MM.1S (cell line): ENCODE results near the gene TFR2.

Experiments
- DNase-seq: peaks from one replicate; pipeline ENCODE4 v3.0.0-alpha.2; 2015
- H2AFZ ChIP-seq: fragments of 300-600 bp; sonication (generic); 2 replicates; pipeline ENCODE4 v1.6.0; 2016; ENCODE audit warnings: antibody characterized with exemption, low read length
- H3F3A ChIP-seq: fragments of 300-600 bp; sonication (generic); 2 replicates; pipeline ENCODE4 v1.6.1; 2016; ENCODE audit warnings: mild to moderate bottlenecking, antibody characterized with exemption, low read length, moderate library complexity, mixed read lengths; ENCODE audit not compliant: insufficient read depth
- H3K27ac ChIP-seq: fragments of 300-600 bp; sonication (generic); 2 replicates; pipeline ENCODE4 v1.5.1; 2016; ENCODE audit warnings: mild to moderate bottlenecking, low read length
- H3K27me3 ChIP-seq: fragments of 300-600 bp; sonication (generic); replicated peaks from 2 replicates; pipeline ENCODE4 v1.6.0; 2016; ENCODE audit warnings: low read length; ENCODE audit not compliant: insufficient read depth
- H3K36me3 ChIP-seq: fragments of 300-600 bp; sonication (generic); replicated peaks from 2 replicates; pipeline ENCODE4 v1.6.1; 2016; ENCODE audit warnings: mild to moderate bottlenecking, low read length, mixed read lengths; ENCODE audit not compliant: insufficient read depth
- H3K4me1 ChIP-seq: fragments of 300-600 bp; sonication (generic); 2 replicates; pipeline ENCODE4 v1.6.1; 2016; ENCODE audit warnings: low read length, mixed read lengths
- H3K4me2 ChIP-seq: fragments of 300-600 bp; sonication (generic); 2 replicates; pipeline ENCODE4 v1.6.0; 2016; ENCODE audit warnings: low read depth, low read length
- H3K4me3 ChIP-seq: fragments of 300-600 bp; sonication (generic); 2 replicates; pipeline ENCODE4 v1.5.1; 2016; ENCODE audit warnings: low read length, mixed read lengths
- H3K79me2 ChIP-seq: fragments of 300-600 bp; sonication (generic); 2 replicates; pipeline ENCODE4 v1.6.1; 2016; ENCODE audit warnings: mixed run types, low read length, mixed read lengths
- H3K9ac ChIP-seq: fragments of 300-600 bp; sonication (generic); 2 replicates; pipeline ENCODE4 v1.6.1; 2016; ENCODE audit warnings: low read length, mixed read lengths
- H3K9me2 ChIP-seq: fragments of 300-600 bp; sonication (generic); replicated peaks from 2 replicates; pipeline ENCODE4 v1.6.1; 2016; ENCODE audit warnings: mild to moderate bottlenecking, low read length, mixed read lengths; ENCODE audit not compliant: insufficient read depth
- H3K9me3 ChIP-seq: fragments of 300-600 bp; sonication (generic); replicated peaks from 2 replicates; pipeline ENCODE4 v1.6.1; 2016; ENCODE audit warnings: mild to moderate bottlenecking, low read length, mixed read lengths; ENCODE audit not compliant: insufficient read depth
- H4K20me1 ChIP-seq: fragments of 300-600 bp; sonication (generic); 2 replicates; pipeline ENCODE4 v1.6.1; 2016; ENCODE audit warnings: mild to moderate bottlenecking, low read length, moderate library complexity, mixed read lengths; ENCODE audit not compliant: insufficient read depth
- EZH2 ChIP-seq: fragments of 300-600 bp; sonication (generic); optimal IDR thresholded peaks from 2 replicates; pipeline ENCODE3; 2017; ENCODE audit warnings: low read depth, mild to moderate bottlenecking, antibody characterized with exemption, low read length, mixed read lengths
- EZH2phosphoT487 ChIP-seq: fragments of 300-600 bp; sonication (generic); IDR thresholded peaks from 2 replicates; pipeline ENCODE4 v1.6.1; 2018; ENCODE audit warnings: antibody characterized with exemption, low read length
- TF ChIP-seq, protein P1 (sequence below): fragments of 300-600 bp; sonication (generic); IDR thresholded peaks from 2 replicates; pipeline ENCODE4 v1.5.1; 2016; ENCODE audit warnings: antibody characterized with exemption, low read length, mixed read lengths

Gene TFR2

DNA sequence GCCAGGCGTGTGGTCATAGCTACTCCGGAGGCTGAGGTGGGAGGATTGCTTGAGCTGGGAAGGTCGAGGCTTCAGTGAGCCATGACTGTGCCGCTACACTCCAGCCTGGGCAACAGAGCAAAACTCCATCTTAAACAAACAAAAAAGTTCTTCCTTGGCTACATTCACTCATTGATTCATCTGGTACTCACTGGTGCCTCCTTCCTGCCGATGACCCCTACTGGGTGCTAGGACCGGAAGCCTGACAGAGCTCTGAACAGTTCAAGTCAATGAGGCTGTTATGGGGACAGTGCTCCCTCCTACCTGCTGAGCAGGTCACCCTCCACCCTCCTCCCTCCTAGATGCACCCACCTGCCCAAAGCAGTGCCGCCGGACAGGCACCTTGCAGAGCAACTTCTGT is 34.2 kb downstream of the TFR2 start:
- no peaks in the 10 kb centered on the region for H3K9me3 ChIP-seq
- peaks cover 83% of the 10 kb centered on the region for H3K27me3 ChIP-seq
- no peak for TF ChIP-seq EZH2
- no peak for TF ChIP-seq EZH2phosphoT487
- H2AFZ ChIP-seq: no peak overlapping the region
- no peak for DNase-seq
- no peak overlapping the region for H3K27ac ChIP-seq
- no peak overlapping the region for H3K9ac ChIP-seq
- no peaks in the 10 kb centered on the region for H3K9me2 ChIP-seq
- no peaks in the 10 kb centered on the region for H3K36me3 ChIP-seq
- H3K4me3 ChIP-seq: no peak overlapping the region
- no peaks in the 10 kb centered on the region for H3K79me2 ChIP-seq
- no peaks in the 10 kb centered on the region for H4K20me1 ChIP-seq
- H3K4me1 ChIP-seq: no peaks in the 10 kb centered on the region; the same call in 1 of the 2 replicates
- peaks cover 4% of the 10 kb centered on the region; the same call in 1 of the 2 replicates for H3F3A ChIP-seq
- no peak overlapping the region for H3K4me2 ChIP-seq

DNA sequence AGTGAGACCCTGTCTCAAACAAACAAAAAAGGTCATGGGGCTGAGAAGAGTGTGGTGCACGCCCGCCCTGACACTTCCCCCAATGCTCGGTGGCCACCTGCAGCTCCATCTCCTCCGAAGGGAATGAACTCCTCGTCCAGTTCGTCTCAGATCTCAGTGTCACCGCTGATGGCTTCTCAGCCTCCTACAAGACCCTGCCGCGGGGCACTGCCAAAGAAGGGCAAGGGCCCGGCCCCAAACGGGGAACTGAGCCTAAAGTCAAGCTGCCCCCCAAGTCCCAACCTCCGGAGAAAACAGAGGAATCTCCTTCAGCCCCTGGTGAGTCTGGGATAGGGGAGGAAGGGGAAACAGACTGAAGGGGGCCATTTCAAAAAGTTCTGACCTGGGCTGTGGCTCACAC is 35.0 kb downstream of the TFR2 start:
- no peak overlapping the region for H3K9ac ChIP-seq
- no peak overlapping the region for H2AFZ ChIP-seq
- H3K27me3 ChIP-seq: peaks cover 91% of the 10 kb centered on the region
- no peaks in the 10 kb centered on the region for H3K9me2 ChIP-seq
- H3K4me1 ChIP-seq: no peaks in the 10 kb centered on the region; the same call in 1 of the 2 replicates
- H3F3A ChIP-seq: peaks cover 4% of the 10 kb centered on the region; the same call in 1 of the 2 replicates
- H3K79me2 ChIP-seq: no peaks in the 10 kb centered on the region
- no peaks in the 10 kb centered on the region for H3K9me3 ChIP-seq
- TF ChIP-seq EZH2phosphoT487 (no peak), EZH2 (no peak)
- TF ChIP-seq, protein P1, sequence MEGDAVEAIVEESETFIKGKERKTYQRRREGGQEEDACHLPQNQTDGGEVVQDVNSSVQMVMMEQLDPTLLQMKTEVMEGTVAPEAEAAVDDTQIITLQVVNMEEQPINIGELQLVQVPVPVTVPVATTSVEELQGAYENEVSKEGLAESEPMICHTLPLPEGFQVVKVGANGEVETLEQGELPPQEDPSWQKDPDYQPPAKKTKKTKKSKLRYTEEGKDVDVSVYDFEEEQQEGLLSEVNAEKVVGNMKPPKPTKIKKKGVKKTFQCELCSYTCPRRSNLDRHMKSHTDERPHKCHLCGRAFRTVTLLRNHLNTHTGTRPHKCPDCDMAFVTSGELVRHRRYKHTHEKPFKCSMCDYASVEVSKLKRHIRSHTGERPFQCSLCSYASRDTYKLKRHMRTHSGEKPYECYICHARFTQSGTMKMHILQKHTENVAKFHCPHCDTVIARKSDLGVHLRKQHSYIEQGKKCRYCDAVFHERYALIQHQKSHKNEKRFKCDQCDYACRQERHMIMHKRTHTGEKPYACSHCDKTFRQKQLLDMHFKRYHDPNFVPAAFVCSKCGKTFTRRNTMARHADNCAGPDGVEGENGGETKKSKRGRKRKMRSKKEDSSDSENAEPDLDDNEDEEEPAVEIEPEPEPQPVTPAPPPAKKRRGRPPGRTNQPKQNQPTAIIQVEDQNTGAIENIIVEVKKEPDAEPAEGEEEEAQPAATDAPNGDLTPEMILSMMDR: no peak
- H4K20me1 ChIP-seq: no peaks in the 10 kb centered on the region
- H3K27ac ChIP-seq: no peak overlapping the region
- no peak overlapping the region for H3K4me3 ChIP-seq
- no peak for DNase-seq
- H3K36me3 ChIP-seq: no peaks in the 10 kb centered on the region
- no peak overlapping the region for H3K4me2 ChIP-seq

GRCh38 chr7:100604976-100605911 is 36.1 kb downstream of the TFR2 start:
- no peaks in the 10 kb centered on the region for H4K20me1 ChIP-seq
- H3K4me3 ChIP-seq: peak overlapping the region; percentile 69
- TF ChIP-seq EZH2phosphoT487 (no peak), EZH2 (peak; percentile 64)
- H3K27ac ChIP-seq: no peak overlapping the region
- no peaks in the 10 kb centered on the region for H3K36me3 ChIP-seq
- no peaks in the 10 kb centered on the region for H3K9me3 ChIP-seq
- H3K4me1 ChIP-seq: no peaks in the 10 kb centered on the region; the same call in 1 of the 2 replicates
- no peak for DNase-seq
- no peak overlapping the region; the same call in 1 of the 2 replicates for H3K9ac ChIP-seq
- peak overlapping the region; percentile 89 for H2AFZ ChIP-seq
- H3K79me2 ChIP-seq: no peaks in the 10 kb centered on the region
- peaks cover 85% of the 10 kb centered on the region for H3K27me3 ChIP-seq
- peak overlapping the region; percentile 99 for H3K4me2 ChIP-seq
- H3F3A ChIP-seq: no peaks in the 10 kb centered on the region
- no peaks in the 10 kb centered on the region for H3K9me2 ChIP-seq

GRCh38 chr7:100604028-100604975 is 37.0 kb downstream of the TFR2 start:
- Histone ChIP-seq H2AFZ (peak overlapping the region; percentile 89), H3F3A (no peaks in the 10 kb centered on the region), H3K4me2 (peak overlapping the region; percentile 99), H4K20me1 (no peaks in the 10 kb centered on the region), H3K79me2 (no peaks in the 10 kb centered on the region), H3K9me3 (no peaks in the 10 kb centered on the region), H3K27ac (no peak overlapping the region), H3K27me3 (peaks cover 84% of the 10 kb centered on the region), H3K4me1 (no peaks in the 10 kb centered on the region; the same call in 1 of the 2 replicates), H3K9ac (peak overlapping the region; percentile 25; the same call in 1 of the 2 replicates), H3K4me3 (peak overlapping the region; percentile 69), H3K9me2 (no peaks in the 10 kb centered on the region), H3K36me3 (no peaks in the 10 kb centered on the region)
- peak; percentile 43 for DNase-seq
- TF ChIP-seq EZH2phosphoT487: no peak
- TF ChIP-seq, protein P1: peak; percentile 39
